HG02678 (cell line): ENCODE data around the gene LYRM4.

Experiments used
- ATAC-seq: cut with Tn5 transposase; IDR thresholded peaks from one replicate; pipeline ENCODE4 v1.9.1; 2021; ENCODE audit warnings: mild to moderate bottlenecking, moderate library complexity; ENCODE audit not compliant: unreplicated experiment

Gene LYRM4

DNA sequence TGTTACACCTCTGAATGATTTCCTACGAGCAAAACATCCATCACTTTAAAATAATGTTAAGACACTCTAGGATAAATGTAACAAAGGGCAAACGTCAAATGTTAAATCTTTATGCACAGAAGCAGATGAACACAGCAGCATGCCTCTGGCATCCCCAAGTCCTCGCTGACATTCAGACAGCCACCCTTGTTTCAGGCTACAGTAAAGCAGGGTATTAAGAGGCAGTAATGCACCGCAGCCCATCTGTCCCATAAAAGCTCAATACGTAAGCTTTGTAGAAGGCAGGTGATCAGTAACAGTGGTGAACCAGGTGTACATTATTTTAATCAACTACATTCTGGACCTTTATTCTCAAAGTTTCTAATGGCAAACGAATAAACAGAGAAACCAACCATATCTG is 110.9 kb downstream of the LYRM4 start:
- ATAC-seq: no peak

DNA sequence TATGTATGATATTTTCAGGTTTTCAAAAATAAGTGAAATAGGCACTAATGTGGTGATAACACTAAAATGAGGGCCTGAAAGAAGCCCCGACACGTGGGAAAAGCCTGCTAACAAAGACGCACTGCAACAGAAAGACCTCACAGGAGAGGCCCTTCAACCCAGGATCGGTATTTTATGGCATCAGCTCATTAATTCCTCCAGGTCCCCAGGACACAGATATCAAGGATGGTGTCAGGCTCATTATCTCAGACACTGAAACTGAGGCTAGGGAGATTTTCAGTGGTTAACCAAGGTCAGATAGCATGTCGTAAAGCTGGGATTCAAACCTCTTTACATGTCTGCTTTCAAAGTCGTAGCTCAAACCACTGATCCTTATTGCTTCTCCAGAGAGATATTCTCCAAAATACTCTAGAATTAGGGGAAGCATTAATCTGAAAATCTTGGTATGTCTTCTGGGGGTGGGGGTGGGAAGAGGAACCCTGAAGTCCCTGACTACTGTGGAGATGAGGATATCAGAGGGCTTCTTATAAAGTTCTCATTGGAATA is 111.5 kb downstream of the LYRM4 start:
- no peak for ATAC-seq

- ATAC-seq: no peak
These were observed 114.4 kb downstream of the LYRM4 start for GRCh38 chr6:5146398-5146797.

GRCh38 chr6:5143634-5144311 is 117.0 kb downstream of the LYRM4 start:
- peak; percentile 71 for ATAC-seq

GRCh38 chr6:5142915-5143314 is 117.8 kb downstream of the LYRM4 start:
- no peak for ATAC-seq

GRCh38 chr6:5142131-5142530 is 118.6 kb downstream of the LYRM4 start:
- ATAC-seq: no peak

DNA sequence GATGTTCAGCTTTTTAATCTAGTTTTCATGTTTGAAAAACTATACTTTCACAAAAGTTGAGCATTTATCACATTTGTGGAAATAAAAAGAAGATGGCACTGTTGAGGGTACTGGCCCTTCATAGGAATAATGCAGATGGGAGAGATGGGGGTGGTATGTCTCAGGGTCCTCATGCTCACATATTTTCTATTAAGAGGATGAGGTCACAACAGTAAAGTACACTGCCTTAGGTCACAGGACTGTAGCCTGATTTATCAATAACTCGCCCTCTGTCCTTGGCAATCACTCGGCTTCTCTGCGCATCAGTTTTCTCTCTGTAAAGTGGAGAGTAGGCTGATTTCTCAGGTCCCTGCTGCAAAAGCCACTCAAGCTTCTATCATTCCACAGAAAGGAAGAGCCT is 119.7 kb downstream of the LYRM4 start:
- no peak for ATAC-seq

DNA sequence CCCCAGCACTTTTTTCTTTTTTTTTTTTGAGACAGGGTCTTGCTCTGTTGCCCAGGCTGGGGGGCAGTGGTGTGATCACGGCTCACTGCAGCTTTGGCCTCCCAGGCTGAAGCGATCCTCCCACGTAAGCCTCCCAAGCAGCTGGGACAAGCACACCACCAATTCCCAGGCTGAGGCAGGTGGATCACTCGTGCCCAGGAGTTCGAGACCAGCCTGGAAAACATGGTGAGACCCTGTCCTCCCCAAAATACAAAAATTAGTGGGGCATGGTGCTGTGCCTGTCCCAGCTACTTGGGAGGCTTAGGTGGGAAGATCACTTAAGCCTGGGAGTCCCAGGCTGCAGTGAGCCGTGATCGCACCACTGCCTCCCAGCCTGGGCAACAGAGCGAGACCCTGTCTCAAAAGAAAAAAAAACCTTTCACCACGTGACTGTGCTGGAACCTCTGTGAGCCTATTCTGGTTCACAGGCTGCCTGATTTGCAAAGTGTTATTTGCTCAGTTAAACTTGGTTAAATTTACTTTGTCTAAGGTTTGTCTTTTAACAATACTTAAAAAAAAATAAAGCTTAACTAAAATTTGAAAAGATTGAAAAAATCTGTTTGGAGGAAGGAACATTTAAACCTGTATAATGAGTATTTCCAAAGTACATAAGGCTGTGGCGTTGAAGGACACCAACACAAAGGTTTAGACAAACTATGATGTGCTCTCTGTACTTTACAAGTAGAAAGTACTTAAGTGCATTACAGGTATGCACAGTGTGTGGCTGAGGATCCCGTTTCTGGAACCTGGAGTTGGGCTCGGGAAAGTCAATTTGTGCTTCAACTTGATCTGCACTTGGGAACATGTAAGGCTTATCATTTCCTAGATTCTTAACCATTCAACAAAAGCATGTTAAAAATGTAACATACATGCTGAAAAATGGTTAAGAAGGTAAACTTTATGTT is 120.7 kb downstream of the LYRM4 start:
- no peak for ATAC-seq

- no peak for ATAC-seq
These were observed 121.5 kb downstream of the LYRM4 start for GRCh38 chr6:5138995-5139827.

DNA sequence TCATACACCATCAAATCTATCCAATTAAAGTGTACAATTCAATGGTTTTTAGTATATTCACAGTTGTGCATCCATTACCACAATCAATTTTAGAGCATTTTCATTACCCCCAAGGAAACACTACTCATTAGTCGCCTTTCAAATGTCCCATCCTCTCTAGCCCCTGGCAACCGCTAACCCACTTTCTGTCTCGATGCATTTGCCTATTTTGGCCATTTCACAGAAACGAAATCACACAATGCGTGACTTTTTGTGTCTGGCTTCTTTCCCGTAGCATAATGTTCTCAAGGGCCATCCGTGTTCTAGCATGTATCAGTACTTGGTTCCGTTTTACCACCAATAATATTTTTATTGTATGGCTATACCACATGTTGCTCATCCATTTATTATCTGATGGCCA is 123.9 kb downstream of the LYRM4 start:
- ATAC-seq: no peak

DNA sequence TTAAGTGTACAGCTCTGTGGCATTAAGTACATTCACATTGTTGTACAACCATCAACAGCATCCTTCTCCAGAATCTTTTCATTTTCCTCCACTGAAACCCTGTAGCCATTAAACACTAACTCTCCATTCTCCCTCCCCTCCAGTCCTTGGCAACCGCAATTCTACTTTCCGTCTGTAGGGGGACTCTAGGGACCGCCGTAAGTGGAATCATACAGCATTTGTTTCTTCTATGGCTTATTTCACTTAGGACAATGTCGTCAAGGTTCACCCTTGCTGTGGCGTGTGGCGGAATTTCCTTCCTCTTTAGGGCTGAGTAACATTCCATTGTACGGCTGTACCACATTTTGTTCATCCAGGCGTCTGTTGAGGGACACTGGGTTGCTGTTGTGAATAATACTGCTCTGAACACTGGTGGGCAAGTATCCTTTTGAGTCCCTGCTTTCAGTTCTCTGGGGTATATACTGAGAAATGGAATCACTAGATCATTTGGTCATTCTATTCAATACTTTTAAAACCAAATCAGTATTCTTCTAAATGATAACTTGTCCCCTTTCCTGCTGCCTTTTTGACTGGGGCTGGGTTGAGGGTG is 124.9 kb downstream of the LYRM4 start:
- ATAC-seq: no peak

GRCh38 chr6:5133943-5134342 is 126.8 kb downstream of the LYRM4 start:
- ATAC-seq: no peak

DNA sequence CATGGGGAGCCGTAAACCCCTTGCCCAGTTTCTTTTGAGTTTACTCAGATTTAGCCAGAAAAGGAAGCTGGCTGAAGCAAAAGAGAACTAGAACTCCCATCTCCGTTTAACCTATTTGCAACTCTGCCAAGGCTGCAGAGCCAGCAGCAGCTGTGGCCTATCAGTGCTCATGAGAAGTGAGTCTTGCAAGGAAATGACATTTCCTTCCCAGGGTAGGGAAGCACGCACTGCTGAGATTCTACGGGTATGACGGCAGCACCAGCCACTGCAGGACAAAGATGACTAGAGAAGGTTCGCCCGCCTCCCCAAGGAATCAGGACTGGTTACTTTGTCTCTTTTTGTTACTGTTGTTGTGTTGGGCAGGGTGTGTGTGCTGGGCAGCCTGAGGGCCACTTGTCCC is 128.0 kb downstream of the LYRM4 start:
- peak; percentile 85 for ATAC-seq

DNA sequence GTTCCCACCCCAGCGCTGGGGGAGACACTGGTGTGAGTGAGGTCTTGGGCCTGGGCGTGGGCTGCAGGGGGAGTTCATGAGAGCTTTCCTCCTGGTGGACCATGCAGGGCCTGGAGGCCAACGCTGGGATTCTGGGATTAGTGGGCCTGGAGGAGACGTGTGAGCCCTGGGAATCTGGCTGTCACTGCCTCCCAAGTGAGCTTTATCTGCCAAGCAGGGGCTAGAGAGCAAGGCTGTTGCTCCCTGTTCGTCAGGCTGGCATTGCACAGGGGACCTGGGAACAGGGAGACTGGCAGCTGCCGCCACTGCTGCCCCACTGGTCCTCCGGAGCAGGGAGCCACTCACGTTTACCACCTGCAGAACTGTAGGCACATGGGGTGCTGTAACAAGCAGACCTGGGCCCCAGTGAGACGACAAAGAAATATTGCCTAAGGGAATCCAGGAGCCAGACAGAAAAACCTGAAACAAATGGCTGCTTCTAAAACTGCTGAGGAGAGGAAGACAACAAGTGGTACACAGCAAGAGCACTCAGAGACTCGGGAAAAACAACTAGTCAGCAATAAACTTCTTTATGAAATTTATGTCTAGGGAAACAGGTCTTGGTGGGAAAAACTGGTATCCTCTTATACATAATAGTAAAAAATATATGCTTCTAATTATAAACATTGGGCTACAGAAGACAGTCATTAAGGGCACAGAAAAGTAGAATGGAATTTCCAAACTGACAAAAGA is 130.4 kb downstream of the LYRM4 start:
- ATAC-seq: no peak

GRCh38 chr6:5128351-5128750 is 132.4 kb downstream of the LYRM4 start:
- no peak for ATAC-seq

- ATAC-seq: no peak
These were observed 133.6 kb downstream of the LYRM4 start for GRCh38 chr6:5127106-5127687.

- no peak for ATAC-seq
These were observed 134.5 kb downstream of the LYRM4 start for GRCh38 chr6:5126214-5126613.

- ATAC-seq: no peak
These were observed 135.4 kb downstream of the LYRM4 start for GRCh38 chr6:5125152-5126006.

DNA sequence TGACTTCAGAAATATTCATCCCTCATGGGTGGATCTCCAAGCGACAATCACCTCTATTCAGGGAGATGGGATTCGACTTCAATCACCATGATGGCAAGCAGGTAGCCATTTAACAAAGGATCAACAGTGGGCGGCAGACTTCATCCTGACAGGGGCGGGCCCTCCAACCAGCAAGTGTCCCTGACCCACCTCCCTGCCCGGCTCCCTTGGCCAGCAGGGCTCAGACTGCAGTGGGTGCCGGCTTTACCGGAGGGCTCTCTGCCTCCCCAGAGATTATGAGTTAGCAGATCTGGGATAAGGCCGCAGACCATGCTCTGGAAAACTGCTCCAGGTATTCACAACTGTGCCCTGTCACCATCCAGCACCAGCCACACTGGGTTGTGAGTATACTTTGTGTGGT is 136.2 kb downstream of the LYRM4 start:
- ATAC-seq: no peak
